ENCODE measurements around the gene POC1A. TPM values are rescaled to one million over a fixed set of nuclear protein-coding genes. Genes with fewer than 3 reads are reported as not detected.
A peak's percentile ranks its signal among the peaks of the same experiment; 100 is the strongest.

POC1A gene
- total and polyA plus RNA-seq, 2 of the 4 experiments (the other 2 are of a cell fraction) = 10.6 to 11.5 TPM

DNA sequence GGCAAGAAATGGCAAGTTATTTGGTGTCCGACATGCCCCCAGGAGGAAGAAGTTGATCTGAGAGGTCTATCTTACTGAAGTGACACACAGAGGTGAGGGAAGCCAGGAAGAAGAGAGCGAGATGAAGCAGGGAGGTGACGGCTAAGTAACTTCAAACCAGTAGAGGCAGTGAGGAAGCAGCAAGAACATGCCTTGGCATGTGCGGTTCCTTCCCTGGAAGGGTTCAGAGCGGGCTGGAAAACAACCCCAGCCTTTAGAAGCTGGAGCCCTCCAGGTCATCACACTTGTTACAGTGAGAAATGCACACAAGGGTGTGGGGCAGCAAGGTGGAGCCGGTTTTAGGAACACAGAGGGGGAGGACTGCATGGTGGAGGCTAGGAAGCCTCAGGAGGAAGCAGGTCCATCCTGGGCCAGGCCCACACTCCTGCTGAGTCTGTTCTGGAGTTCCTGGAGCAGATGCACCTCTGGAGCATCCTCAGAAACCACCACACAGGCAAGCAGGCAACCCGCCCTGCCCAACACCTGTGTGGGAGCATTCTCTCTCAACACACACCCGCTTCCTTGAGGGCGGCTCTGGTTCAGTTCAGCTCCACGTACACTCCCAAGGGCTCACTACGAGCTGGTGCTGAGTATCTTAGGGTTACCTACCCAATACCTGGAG lies 47.1 kb downstream of the POC1A start:
- no peak overlapping the region for H3K18ac ChIP-seq (ENCODE audit: low read depth, low read length)
- no peak overlapping the region for H2BK15ac ChIP-seq (ENCODE audit: low read depth, low read length)
- H3K9ac ChIP-seq (ENCODE audit: low read depth, low read length) = no peak overlapping the region
- H2AFZ ChIP-seq (replicated peaks; ENCODE audit: low read length, poor library complexity) = peak overlapping the region; percentile 49
- H3K56ac ChIP-seq (ENCODE audit: extremely low read depth, insufficient read depth, low read length) = no peak overlapping the region
- H3K4me3 ChIP-seq (ENCODE audit: insufficient read depth, low read depth, low read length) = no peak overlapping the region
- 95% methylated on average over 4 of the region's 11 CpGs; no CpG with 5 or more reads in 1 of the 2 experiments for WGBS, 2 experiments (ENCODE audit: extremely low coverage in 2 of 2, insufficient read length in 1 of 2)
- no peak overlapping the region for H2BK5ac ChIP-seq (ENCODE audit: low read depth, low read length, poor library complexity, severe bottlenecking)
- dilution Hi-C loops (cut with HindIII; ENCODE audit: low sequenced_read_pairs, unreplicated experiment) (no loop called here), intact Hi-C loops (cut with micrococcal nuclease) (no loop called here), in situ Hi-C loops (cut with MboI; ENCODE audit: low sequenced_read_pairs) (no loop called here)
- no peaks in the 10 kb centered on the region for H3K27me3 ChIP-seq (ENCODE audit: control insufficient read depth, insufficient read depth, low read length)
- BruUV-seq (replicated peaks) = no TSS peak
- 0 out of 2 replicates have a peak, but pooled peaks cover 10% of the 10 kb centered on the region for H3K9me1 ChIP-seq (ENCODE audit: insufficient read depth, low read length)
- TF ChIP-seq CHD1 (IDR thresholded peaks at IDR 0.05; ENCODE audit: low read depth, low read length) (no peak), FOS (IDR thresholded peaks at IDR 0.05; ENCODE audit: low read depth, low read length) (no peak), MAFK (IDR thresholded peaks at IDR 0.05; ENCODE audit: low read depth, low read length) (no peak), SMC3 (IDR thresholded peaks at IDR 0.05; ENCODE audit: low read depth, low read length) (no peak), POLR2A (IDR thresholded peaks at IDR 0.05; ENCODE audit: low read depth, low read length) (no peak), NFE2L2 (IDR thresholded peaks at IDR 0.05; ENCODE audit: low read depth, low read length) (no peak), RAD21 (IDR thresholded peaks at IDR 0.05; ENCODE audit: low read length) (no peak), RCOR1 (IDR thresholded peaks at IDR 0.05; ENCODE audit: insufficient replicate concordance, low read length) (no peak), CEBPB (IDR thresholded peaks at IDR 0.05; ENCODE audit: low read depth, low read length) (no peak), MXI1 (IDR thresholded peaks at IDR 0.05; ENCODE audit: borderline replicate concordance, low read depth, low read length) (no peak), MAZ (IDR thresholded peaks at IDR 0.05; ENCODE audit: borderline replicate concordance, low read depth, low read length) (no peak)
- TF ChIP-seq, protein P1, sequence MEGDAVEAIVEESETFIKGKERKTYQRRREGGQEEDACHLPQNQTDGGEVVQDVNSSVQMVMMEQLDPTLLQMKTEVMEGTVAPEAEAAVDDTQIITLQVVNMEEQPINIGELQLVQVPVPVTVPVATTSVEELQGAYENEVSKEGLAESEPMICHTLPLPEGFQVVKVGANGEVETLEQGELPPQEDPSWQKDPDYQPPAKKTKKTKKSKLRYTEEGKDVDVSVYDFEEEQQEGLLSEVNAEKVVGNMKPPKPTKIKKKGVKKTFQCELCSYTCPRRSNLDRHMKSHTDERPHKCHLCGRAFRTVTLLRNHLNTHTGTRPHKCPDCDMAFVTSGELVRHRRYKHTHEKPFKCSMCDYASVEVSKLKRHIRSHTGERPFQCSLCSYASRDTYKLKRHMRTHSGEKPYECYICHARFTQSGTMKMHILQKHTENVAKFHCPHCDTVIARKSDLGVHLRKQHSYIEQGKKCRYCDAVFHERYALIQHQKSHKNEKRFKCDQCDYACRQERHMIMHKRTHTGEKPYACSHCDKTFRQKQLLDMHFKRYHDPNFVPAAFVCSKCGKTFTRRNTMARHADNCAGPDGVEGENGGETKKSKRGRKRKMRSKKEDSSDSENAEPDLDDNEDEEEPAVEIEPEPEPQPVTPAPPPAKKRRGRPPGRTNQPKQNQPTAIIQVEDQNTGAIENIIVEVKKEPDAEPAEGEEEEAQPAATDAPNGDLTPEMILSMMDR (conservative IDR thresholded peaks at IDR 0.05; ENCODE audit: low read depth, low read length) = no peak
- TF ChIP-seq, protein P2, sequence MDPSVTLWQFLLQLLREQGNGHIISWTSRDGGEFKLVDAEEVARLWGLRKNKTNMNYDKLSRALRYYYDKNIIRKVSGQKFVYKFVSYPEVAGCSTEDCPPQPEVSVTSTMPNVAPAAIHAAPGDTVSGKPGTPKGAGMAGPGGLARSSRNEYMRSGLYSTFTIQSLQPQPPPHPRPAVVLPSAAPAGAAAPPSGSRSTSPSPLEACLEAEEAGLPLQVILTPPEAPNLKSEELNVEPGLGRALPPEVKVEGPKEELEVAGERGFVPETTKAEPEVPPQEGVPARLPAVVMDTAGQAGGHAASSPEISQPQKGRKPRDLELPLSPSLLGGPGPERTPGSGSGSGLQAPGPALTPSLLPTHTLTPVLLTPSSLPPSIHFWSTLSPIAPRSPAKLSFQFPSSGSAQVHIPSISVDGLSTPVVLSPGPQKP (IDR thresholded peaks at IDR 0.05; ENCODE audit: borderline replicate concordance, low read depth, low read length) = no peak
- TF ChIP-seq, protein P3, sequence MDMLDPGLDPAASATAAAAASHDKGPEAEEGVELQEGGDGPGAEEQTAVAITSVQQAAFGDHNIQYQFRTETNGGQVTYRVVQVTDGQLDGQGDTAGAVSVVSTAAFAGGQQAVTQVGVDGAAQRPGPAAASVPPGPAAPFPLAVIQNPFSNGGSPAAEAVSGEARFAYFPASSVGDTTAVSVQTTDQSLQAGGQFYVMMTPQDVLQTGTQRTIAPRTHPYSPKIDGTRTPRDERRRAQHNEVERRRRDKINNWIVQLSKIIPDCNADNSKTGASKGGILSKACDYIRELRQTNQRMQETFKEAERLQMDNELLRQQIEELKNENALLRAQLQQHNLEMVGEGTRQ (IDR thresholded peaks at IDR 0.05; ENCODE audit: low read depth, low read length) = no peak
- H3K9me3 ChIP-seq (ENCODE audit: control insufficient read depth, insufficient read depth, low read length) = no peaks in the 10 kb centered on the region
- ATAC-seq (ENCODE audit: low read depth) (no peak), DNase-seq (no peak)
- no peak overlapping the region for H3K27ac ChIP-seq (ENCODE audit: insufficient read depth, low read length)
- no peak overlapping the region for H3K4me2 ChIP-seq (ENCODE audit: low read depth, low read length)
- H4K5ac ChIP-seq (ENCODE audit: low read depth, low read length) = no peak overlapping the region
- POLR2A ChIA-PET (ENCODE audit: unreplicated experiment) = no interaction called here
- no peaks in the 10 kb centered on the region for H4K20me1 ChIP-seq (ENCODE audit: insufficient read depth, low read length)
- H2BK20ac ChIP-seq (ENCODE audit: low read depth, low read length) = no peak overlapping the region
- H2BK120ac ChIP-seq (ENCODE audit: low read depth, low read length) = no peak overlapping the region
- H2AK5ac ChIP-seq (ENCODE audit: low read depth, low read length) = no peak overlapping the region
- H4K8ac ChIP-seq (ENCODE audit: low read depth in 2 of 2, low read length in 2 of 2) = no peak overlapping the region; a peak in 1 of 4 replicates
- H3K14ac ChIP-seq (replicated peaks; ENCODE audit: low read depth, low read length) = no peak overlapping the region
- peaks cover 2% of the 10 kb centered on the region; the same call in 1 of the 2 replicates for H3K4me1 ChIP-seq (ENCODE audit: control insufficient read depth, insufficient read depth, low read length)
- H3K4ac ChIP-seq (ENCODE audit: low read depth, low read length) = 0 out of 2 replicates have a peak overlapping the region, but pooled peaks have one; percentile 40
- H2AK9ac ChIP-seq (replicated peaks; ENCODE audit: low read depth, low read length, poor library complexity) = peak overlapping the region; percentile 81
- CTCF ChIA-PET = no interaction called here
- no peak overlapping the region for H4K91ac ChIP-seq (ENCODE audit: insufficient read depth, low read depth, low read length)
- H3K79me1 ChIP-seq (ENCODE audit: low read depth in 1 of 2, low read length in 2 of 2) = peaks cover 0 to 4% of the 10 kb centered on the region in 2 experiments; a peak in 2 of 4 replicates
- no peak overlapping the region for H3K23ac ChIP-seq (ENCODE audit: low read depth, low read length)
- no peaks in the 10 kb centered on the region; the same call in 1 of the 2 replicates for H3K36me3 ChIP-seq (ENCODE audit: control insufficient read depth, insufficient read depth, low read length)

All from IMR-90 (cell line).